Glutamatergic neuron (in vitro differentiated cells): ENCODE data around the gene PGD. TPM values are rescaled to one million over a fixed set of nuclear protein-coding genes. Genes with fewer than 3 reads are reported as not detected.
A peak's percentile ranks its signal among the peaks of the same experiment; 100 is the strongest.
"Not testable (repeated sequence)": the region's sequence is repeated elsewhere in the genome, so short reads cannot be mapped to it uniquely, and the experiment has no call there.

ENCODE experiments used
- DNase-seq: peaks from one replicate; pipeline ENCODE4 v3.0.0; 2022
- H3K27ac Mint-ChIP-seq: one replicate; pipeline ENCODE4 v1.8.0; 2020; ENCODE audit warnings: mild to moderate bottlenecking, mixed read lengths, inconsistent platforms; ENCODE audit not compliant: unreplicated experiment
- H3K27me3 Mint-ChIP-seq: one replicate; pipeline ENCODE4 v1.8.0; 2020; ENCODE audit warnings: mild to moderate bottlenecking, moderate library complexity, mixed read lengths, inconsistent platforms; ENCODE audit not compliant: unreplicated experiment
- H3K36me3 Mint-ChIP-seq: one replicate; pipeline ENCODE4 v1.8.0; 2020; ENCODE audit warnings: mild to moderate bottlenecking, mixed read lengths, inconsistent platforms; ENCODE audit not compliant: unreplicated experiment
- H3K4me1 Mint-ChIP-seq: one replicate; pipeline ENCODE4 v1.8.0; 2020; ENCODE audit warnings: mild to moderate bottlenecking, low read depth, mixed read lengths, inconsistent platforms; ENCODE audit not compliant: unreplicated experiment
- H3K4me3 Mint-ChIP-seq: one replicate; pipeline ENCODE4 v1.8.0; 2020; ENCODE audit warnings: mild to moderate bottlenecking, mixed read lengths, inconsistent platforms; ENCODE audit not compliant: unreplicated experiment
- H3K9me3 Mint-ChIP-seq: one replicate; pipeline ENCODE4 v1.8.0; 2020; ENCODE audit warnings: mild to moderate bottlenecking, moderate library complexity, mixed read lengths, inconsistent platforms; ENCODE audit not compliant: unreplicated experiment
- CTCF ChIP-seq: fragments of 200-600 bp; sonication (generic); IDR thresholded peaks from one replicate; pipeline ENCODE4 v1.5.0; 2021; ENCODE audit not compliant: partially characterized antibody, unreplicated experiment
- total RNA-seq: library from RNA; stranded (reverse); fragmentation: NEBNext Ultra II Directional; extraction: Animal tissue kit (Norgen Biotek cat#: 25700); gene quantifications from one replicate; pipeline ENCODE4 v1.2.1, GENCODE V29; 2021; ENCODE audit not compliant: unreplicated experiment

PGD gene
- total RNA-seq, 1 donor from 2014 or later, result 304 TPM

GRCh38 chr1:10402729-10403274, 3.9 kb downstream of the PGD start:
- Mint-ChIP-seq H3K27ac (no peak overlapping the region), H3K36me3 (no peaks in the 10 kb centered on the region)

GRCh38 chr1:10407201-10407600, 8.3 kb downstream of the PGD start:
- Mint-ChIP-seq H3K4me3 (no peak overlapping the region), H3K4me1 (no peaks in the 10 kb centered on the region), H3K27ac (no peak overlapping the region), H3K9me3 (peaks cover 4% of the 10 kb centered on the region), H3K36me3 (no peaks in the 10 kb centered on the region), H3K27me3 (peaks cover 7% of the 10 kb centered on the region)
- DNase-seq, result no peak
- TF ChIP-seq CTCF, result no peak

More at GRCh38 chr1:10402729-10403274, 3.9 kb downstream of the PGD start:
- Mint-ChIP-seq H3K4me1 (peaks cover 3% of the 10 kb centered on the region), H3K9me3 (peaks cover 15% of the 10 kb centered on the region), H3K4me3 (no peak overlapping the region), H3K27me3 (peaks cover 14% of the 10 kb centered on the region)
- TF ChIP-seq CTCF, result no peak
- no peak for DNase-seq

GRCh38 chr1:10415211-10415930, 16.5 kb downstream of the PGD start:
- DNase-seq, result no peak
- peaks cover 4% of the 10 kb centered on the region for H3K36me3 Mint-ChIP-seq
- no peak overlapping the region for H3K4me3 Mint-ChIP-seq
- H3K27me3 Mint-ChIP-seq, result peaks cover 5% of the 10 kb centered on the region
- H3K4me1 Mint-ChIP-seq, result peaks cover 5% of the 10 kb centered on the region
- no peak for TF ChIP-seq CTCF
- H3K27ac Mint-ChIP-seq, result no peak overlapping the region
- H3K9me3 Mint-ChIP-seq, result peaks cover 3% of the 10 kb centered on the region

GRCh38 chr1:10415967-10416366, 17.1 kb downstream of the PGD start:
- not testable (repeated sequence) for H3K4me1 Mint-ChIP-seq, H3K36me3 Mint-ChIP-seq, H3K27ac Mint-ChIP-seq, H3K9me3 Mint-ChIP-seq, H3K27me3 Mint-ChIP-seq, H3K4me3 Mint-ChIP-seq, DNase-seq

- H3K4me1 Mint-ChIP-seq, H3K9me3 Mint-ChIP-seq, H3K27me3 Mint-ChIP-seq, H3K27ac Mint-ChIP-seq, DNase-seq, H3K4me3 Mint-ChIP-seq, H3K36me3 Mint-ChIP-seq: not testable (repeated sequence)
These were observed 19.9 kb downstream of the PGD start for GRCh38 chr1:10418741-10419140.

GRCh38 chr1:10419351-10419750, 20.5 kb downstream of the PGD start:
- Mint-ChIP-seq H3K4me3 (no peak overlapping the region), H3K27ac (peak overlapping the region; percentile 13), H3K27me3 (peaks cover 2% of the 10 kb centered on the region), H3K9me3 (peaks cover 9% of the 10 kb centered on the region), H3K36me3 (peaks cover 4% of the 10 kb centered on the region), H3K4me1 (peaks cover 14% of the 10 kb centered on the region)
- TF ChIP-seq CTCF, result no peak
- no peak for DNase-seq
